ENCODE measurements around the gene FOXF2.

- no peak for TF ChIP-seq CTCF (IDR thresholded peaks at IDR 0.05)
- TF ChIP-seq POLR2A (IDR thresholded peaks at IDR 0.05): no peak
Measured at GRCh38 chr6:1416820-1417219, 27.4 kb downstream of the FOXF2 start.
